Activated naive CD4-positive, alpha-beta T cell (primary cell): Measurements from ENCODE around the gene CCT6A.
A peak's percentile ranks its signal among the peaks of the same experiment; 100 is the strongest.
"Not testable (repeated sequence)": the region's sequence is repeated elsewhere in the genome, so short reads cannot be mapped to it uniquely, and the experiment has no call there.

Experiments
- DNase-seq, 4 experiments: peaks; one replicate each; lab custom pipeline; 2025; lab: John Stamatoyannopoulos, UW

CCT6A gene

GRCh38 chr7:56098187-56099008, 46.8 kb downstream of the CCT6A start:
- DNase-seq = not testable (repeated sequence)

DNA sequence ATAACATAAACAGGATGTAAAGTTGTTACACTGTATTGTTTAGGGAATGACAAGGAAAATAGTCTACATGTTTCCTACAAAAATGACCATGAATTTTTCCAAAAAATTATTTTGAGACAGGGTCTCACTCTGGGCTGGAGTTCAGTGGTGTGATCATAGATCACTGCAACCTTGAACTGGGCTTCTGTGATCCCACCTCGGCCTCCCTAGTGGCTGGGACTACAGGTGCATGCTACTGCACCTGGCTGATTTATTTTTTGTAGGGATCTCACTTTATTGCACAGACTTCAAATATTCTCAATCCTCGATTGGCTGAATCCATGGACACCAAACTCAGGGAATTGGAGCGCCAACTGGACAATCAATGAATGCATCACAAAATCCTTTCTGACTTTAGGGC, 48.1 kb downstream of the CCT6A start:
- no peak for DNase-seq

DNA sequence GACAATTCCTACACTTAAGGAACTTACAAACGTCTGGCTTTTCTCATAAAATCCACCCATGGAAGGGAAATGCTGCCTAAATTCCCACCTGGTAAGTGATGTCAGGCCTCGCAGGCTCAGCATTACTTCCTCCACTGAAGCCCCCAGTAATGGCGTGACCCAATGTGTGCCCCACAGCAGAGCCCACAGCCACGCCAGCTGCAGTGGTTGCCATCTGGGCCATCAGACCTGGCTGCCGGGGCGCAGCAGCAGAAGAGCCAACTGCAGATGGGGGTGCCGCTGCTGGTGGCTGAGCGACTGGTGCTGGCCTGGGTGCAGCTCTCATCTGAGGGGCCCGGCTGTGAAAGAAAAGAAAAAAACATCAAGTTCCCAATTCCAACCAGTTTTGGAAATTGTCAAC, 52.6 kb downstream of the CCT6A start:
- not testable (repeated sequence) for DNase-seq

GRCh38 chr7:56105508-56105907, 53.9 kb downstream of the CCT6A start:
- no peak for DNase-seq

- DNase-seq = peak; percentile 63 to 86 (median 80)
Measured at GRCh38 chr7:56106108-56107073, 54.8 kb downstream of the CCT6A start, which contains the start of gene CHCHD2. Gene CHCHD2, minus strand, starts transcription at chr7:56106476. Its CDS starts 63 bp downstream, at chr7:56106413.

DNA sequence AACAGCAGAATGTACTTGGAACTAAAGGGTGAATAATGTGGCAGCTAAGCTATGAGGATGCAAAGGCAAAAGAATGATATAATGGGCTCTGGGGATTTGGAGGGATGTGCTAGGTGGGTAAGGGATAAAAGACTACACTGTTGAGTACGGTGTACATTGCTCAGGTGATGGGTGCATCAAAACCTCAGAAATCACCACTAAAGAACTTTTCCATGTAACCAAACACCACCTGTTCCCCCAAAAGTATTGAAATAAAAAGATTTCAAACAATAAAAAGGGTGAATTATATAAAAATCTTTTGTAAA, 56.3 kb downstream of the CCT6A start:
- DNase-seq = no peak

DNA sequence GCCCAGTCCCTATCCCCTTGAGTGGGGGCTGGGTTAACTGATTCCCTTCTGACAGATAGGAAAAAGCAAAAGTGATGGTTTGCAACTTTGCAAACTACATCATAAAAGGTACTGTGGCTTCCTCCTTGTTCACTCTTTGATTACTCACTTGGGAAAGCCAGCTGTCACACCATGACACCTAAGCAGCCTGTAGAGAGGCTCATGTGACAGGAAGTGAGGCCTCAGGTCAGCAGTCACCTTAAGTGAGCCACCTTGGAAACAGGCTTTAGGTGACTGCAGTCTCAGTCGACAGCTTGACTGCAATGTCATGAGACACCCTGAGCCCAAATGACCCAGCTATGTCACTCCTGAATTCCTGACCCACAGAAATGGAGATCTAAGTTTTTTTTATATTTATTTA, 59.0 kb downstream of the CCT6A start:
- DNase-seq = no peak

DNA sequence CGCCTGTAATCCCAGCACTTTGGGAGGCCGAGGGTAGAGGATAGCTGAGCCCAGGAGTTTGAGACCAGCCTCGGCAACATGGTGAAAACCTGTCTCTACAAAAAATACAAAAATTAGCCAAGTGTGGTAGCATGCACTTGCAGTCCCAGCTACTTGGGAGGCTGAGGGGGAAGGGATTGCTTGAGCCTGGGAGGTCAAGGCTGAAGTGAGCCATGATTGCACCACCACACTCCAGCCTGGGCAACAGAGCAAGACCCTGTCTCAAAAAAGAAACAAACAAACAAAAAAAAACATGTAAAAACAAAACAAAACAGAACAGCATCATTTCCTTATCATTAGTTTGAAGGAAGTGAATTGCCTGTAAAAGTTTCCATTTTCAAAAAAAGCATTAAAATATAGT, 60.7 kb downstream of the CCT6A start:
- not testable (repeated sequence) for DNase-seq
